ENCODE measurements around the gene PDILT. TPM values are rescaled to one million over a fixed set of nuclear protein-coding genes. Genes with fewer than 3 reads are reported as not detected.

PDILT gene
- total RNA-seq, 1 donor from 2014 or later: not detected

DNA sequence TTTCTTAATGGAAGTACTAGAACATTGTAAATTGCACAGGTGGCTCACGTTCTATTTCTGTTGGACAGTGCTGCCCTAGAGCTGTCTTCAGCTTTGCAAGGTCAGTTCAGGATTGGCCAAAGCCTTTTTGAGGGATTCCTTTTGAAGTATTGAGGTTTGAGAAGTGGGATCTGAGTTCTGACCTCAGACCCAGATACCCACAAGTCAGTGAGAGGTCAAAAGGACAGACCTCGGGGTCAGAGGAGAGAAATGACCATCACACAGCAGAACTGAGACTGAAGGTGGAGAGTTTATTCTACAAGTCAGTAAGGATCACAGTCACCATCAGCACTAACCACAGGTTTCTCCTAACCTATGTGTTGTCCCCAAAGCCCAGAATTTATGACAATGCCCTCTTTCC lies 6.5 kb upstream of the PDILT start:
- TF ChIP-seq, protein P1, sequence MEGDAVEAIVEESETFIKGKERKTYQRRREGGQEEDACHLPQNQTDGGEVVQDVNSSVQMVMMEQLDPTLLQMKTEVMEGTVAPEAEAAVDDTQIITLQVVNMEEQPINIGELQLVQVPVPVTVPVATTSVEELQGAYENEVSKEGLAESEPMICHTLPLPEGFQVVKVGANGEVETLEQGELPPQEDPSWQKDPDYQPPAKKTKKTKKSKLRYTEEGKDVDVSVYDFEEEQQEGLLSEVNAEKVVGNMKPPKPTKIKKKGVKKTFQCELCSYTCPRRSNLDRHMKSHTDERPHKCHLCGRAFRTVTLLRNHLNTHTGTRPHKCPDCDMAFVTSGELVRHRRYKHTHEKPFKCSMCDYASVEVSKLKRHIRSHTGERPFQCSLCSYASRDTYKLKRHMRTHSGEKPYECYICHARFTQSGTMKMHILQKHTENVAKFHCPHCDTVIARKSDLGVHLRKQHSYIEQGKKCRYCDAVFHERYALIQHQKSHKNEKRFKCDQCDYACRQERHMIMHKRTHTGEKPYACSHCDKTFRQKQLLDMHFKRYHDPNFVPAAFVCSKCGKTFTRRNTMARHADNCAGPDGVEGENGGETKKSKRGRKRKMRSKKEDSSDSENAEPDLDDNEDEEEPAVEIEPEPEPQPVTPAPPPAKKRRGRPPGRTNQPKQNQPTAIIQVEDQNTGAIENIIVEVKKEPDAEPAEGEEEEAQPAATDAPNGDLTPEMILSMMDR (conservative IDR thresholded peaks at IDR 0.05): no peak
- Mint-ChIP-seq H3K4me1 (ENCODE audit: unreplicated experiment) (no peaks in the 10 kb centered on the region), H3K9me3 (no peaks in the 10 kb centered on the region), H3K36me3 (no peaks in the 10 kb centered on the region), H3K27me3 (peaks cover 12% of the 10 kb centered on the region), H3K27ac (no peak overlapping the region), H3K4me3 (no peak overlapping the region)
- no peak for DNase-seq (ENCODE audit: extremely low spot score, unreplicated experiment)

DNA sequence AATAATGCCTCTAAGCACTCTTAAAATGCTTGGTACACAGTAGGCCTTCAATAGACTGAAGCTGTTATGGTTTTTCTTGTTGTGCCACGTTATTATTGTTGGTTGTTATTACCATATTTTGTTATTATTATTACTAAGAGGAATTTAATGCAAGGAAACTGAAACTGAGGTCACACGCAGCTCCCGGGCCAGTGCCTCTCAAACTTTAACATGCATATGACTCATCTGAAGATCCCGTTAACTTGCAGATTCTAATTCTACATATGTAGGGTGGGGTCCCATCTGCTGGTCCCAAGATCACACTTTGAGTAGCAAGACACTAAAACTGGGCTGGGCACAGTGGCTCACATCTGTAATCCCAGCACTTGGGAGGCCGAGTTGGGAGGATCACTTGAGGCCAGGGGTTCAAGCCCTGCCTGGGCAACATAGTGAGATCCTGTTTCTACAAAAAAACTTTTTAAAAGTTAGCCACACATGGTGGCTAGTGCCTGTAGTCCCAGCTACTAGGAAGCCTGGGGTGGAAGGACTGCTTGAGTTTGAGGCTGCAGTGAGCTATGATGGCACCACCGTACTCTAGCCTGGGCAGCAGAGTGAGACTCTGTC lies 5.7 kb upstream of the PDILT start:
- TF ChIP-seq, protein P1 (conservative IDR thresholded peaks at IDR 0.05): no peak
- no peak for DNase-seq (ENCODE audit: extremely low spot score, unreplicated experiment)
- Mint-ChIP-seq H3K4me1 (ENCODE audit: unreplicated experiment) (no peaks in the 10 kb centered on the region), H3K27me3 (peaks cover 7% of the 10 kb centered on the region), H3K9me3 (no peaks in the 10 kb centered on the region), H3K36me3 (no peaks in the 10 kb centered on the region), H3K27ac (no peak overlapping the region), H3K4me3 (no peak overlapping the region)

DNA sequence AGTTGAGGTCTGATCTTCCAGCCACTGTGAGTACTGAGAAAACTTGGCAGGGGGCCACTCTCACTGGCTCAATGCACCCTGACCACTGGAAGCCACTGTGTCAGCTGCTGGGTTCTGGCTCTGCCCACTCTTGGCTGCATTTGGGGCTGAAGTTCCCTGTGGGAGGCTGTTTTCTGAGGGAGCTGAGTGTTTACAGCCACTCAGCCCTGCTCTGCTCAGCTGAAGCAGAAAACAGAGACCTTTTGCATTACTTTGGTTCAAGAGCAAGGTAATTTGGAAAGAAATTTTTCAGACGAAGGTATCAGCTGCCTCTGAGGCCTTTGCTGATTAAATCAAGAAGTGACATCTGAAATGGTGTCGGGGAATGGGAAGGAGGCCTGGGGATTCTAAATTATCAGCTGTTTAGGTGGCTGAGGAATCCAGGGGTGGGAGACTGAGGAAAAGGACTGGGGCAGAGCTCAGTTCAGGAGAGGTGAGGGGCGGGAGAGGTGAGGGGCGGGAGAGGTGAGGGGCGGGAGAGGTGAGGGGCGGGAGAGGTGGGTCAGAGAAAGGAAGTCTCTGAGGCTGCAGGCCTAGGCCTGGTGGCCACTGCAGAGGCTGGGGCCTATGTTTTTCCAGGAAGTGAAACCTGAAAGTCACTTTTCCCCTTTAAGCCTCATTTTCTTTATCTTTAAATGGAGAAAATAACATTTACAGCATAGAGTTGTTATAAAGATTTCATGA lies 5.0 kb upstream of the PDILT start, which contains the start of gene ACSM5:
Gene ACSM5 (plus strand): TSS at position 137 of the 723 bp plus-strand sequence. CDS start 1,951 bp downstream, outside the sequence.
- Mint-ChIP-seq H3K36me3 (no peaks in the 10 kb centered on the region), H3K27me3 (peaks cover 5% of the 10 kb centered on the region), H3K27ac (no peak within 1 kb of the TSS), H3K4me3 (no peak within 1 kb of the TSS), H3K9me3 (no peaks in the 10 kb centered on the region), H3K4me1 (ENCODE audit: unreplicated experiment) (no peaks in the 10 kb centered on the region)
- DNase-seq (ENCODE audit: extremely low spot score, unreplicated experiment): no peak
- TF ChIP-seq, protein P1 (conservative IDR thresholded peaks at IDR 0.05): no peak

DNA sequence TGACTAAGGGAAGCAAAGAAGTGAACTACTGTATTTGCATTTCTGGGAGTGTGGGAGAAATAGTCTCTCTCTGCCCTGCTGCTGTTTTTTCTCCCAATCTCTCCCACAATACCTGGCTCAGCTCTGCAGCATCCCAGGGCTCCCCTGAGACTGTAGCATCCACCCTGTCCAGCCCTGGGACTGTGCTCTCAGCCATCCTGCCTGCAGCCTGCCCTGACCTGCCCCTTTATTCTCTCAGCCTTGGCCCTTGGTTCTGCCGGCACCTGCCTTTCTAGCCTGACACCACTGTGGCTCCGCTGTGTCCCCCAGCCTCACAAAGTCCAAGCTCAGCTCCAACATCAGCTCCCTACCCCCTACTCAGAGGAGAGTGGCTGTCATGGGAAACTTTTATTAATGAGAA lies 1.9 kb downstream of the PDILT start:
- H3K4me3 Mint-ChIP-seq: no peak overlapping the region
- no peak for DNase-seq (ENCODE audit: extremely low spot score, unreplicated experiment)
- H3K4me1 Mint-ChIP-seq (ENCODE audit: unreplicated experiment): no peaks in the 10 kb centered on the region
- TF ChIP-seq, protein P1 (conservative IDR thresholded peaks at IDR 0.05): no peak
- no peaks in the 10 kb centered on the region for H3K9me3 Mint-ChIP-seq
- no peaks in the 10 kb centered on the region for H3K36me3 Mint-ChIP-seq
- H3K27ac Mint-ChIP-seq: no peak overlapping the region
- H3K27me3 Mint-ChIP-seq: no peaks in the 10 kb centered on the region

DNA sequence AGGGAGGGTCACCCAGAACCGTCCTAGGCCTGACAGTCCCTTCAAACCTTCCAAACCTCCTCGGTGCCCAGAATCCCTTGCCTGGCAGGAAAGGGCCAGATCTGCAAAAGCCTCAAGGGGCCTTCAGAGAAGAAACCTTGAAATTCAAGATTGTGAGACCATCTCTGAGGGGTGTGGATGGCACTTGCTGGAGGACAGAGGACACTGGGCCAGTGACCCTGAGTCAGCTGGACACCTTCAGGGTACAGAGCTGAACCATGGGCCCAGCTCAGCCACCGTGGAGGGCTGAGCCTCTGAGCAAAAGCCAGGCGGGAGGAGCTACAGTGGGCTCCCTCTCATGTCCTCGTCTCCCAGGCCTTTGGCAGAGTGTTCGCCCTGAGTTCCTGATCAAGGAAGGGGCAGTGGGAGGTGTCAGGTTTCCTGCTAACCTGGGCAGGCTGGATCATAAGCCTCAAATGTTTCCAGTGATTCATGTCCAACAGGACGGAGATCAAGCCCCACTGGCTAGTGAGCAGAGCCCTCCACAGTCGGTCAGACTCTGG lies 3.0 kb downstream of the PDILT start:
- Mint-ChIP-seq H3K27ac (no peak overlapping the region), H3K36me3 (no peaks in the 10 kb centered on the region), H3K9me3 (no peaks in the 10 kb centered on the region), H3K27me3 (no peaks in the 10 kb centered on the region), H3K4me1 (ENCODE audit: unreplicated experiment) (no peaks in the 10 kb centered on the region), H3K4me3 (no peak overlapping the region)
- DNase-seq (ENCODE audit: extremely low spot score, unreplicated experiment): no peak
- TF ChIP-seq, protein P1 (conservative IDR thresholded peaks at IDR 0.05): no peak

All from type B pancreatic cell (in vitro differentiated cells).